Activated T-helper 1 cell treated with Interleukin-2 at 50 U/mL for 16 hours (primary cell): ENCODE results near the gene KRR1.
"Not testable (repeated sequence)": the region's sequence is repeated elsewhere in the genome, so short reads cannot be mapped to it uniquely, and the experiment has no call there.

ENCODE experiments used
- DNase-seq: peaks from one replicate; pipeline ENCODE4 v3.0.0-alpha.2; 2020; ENCODE audit warnings: low read depth

Gene KRR1

DNA sequence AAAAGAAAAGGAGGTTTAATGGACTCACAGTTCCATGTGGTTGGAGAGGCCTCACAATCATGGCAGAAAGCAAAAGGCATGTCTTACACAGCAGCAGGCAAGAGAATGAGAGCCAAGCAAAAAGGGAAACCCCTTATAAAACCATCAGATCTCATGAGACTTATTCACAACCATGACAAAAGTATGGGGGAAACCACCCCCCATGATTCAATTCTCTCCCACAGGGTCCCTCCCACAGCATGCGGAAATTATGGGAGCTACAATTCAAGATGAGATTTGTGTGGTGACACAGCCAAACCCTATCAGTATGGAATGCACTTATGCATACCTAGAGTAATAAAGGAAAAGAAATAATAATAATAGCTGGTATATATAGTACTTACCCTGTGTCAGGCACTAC, 35.3 kb downstream of the KRR1 start:
- DNase-seq = no peak

DNA sequence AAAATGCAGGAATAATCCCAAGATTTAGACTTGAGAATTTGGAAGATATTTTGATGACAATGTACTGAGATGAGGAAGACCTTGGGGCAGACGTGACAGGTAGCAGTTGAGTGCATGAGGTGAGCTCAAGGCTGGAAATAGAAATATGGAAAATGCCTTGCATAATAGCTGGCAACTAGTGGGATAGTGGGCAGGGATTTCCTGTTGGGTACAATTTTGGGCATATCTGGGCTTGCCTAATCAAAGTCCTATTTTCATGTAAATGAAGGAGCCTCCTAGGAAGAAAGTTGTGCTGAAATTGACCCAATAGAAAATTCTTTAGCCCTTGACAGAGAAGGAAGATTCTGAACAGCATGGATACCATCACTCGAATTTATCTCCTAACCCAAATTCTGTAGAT, 37.3 kb downstream of the KRR1 start:
- DNase-seq = no peak

DNA sequence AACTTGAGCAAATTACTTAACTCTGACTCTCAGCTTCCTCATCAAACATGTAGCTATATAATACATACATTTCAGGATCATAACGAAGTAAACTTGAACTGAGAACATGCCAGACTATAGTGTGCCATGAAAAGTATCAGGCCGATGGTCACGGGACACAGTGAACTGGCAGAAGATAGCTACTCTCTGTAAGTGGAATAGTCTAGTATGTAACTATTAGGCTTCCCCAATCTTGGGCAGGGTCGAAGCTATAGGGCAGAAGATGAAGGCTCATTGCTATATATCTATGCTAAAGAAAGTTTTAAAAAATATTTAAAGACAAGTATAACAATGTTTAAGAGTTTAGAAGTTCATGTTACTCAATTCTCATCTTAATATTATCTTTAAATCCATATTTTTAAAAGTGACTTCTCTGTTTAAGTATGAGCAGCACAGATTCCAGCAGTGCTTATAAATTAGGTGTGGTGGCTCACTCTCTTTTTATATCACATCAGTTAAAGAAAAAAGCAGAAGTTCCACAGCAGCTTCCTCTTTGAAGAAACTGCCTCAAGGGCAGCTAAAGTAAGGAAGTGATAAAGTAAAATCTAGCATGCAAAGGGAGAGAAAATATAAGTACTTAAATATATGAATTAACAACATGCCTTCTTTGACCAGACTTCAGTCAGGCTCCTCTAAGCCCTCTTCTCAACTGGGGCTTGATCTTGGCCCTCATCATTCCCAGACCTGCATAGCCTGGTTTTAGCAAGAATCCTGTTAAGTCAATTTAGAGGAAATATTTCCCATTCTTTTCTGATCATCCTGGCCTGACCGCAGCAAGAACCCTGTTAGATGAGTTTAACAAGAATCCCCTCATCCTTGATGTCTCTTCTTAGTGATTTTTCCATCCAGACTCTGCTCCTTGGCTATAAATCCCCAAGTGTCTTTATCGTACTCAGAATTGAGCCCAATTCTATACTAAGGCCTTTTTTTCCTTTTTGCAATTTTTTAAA, 39.2 kb downstream of the KRR1 start:
- DNase-seq = no peak

DNA sequence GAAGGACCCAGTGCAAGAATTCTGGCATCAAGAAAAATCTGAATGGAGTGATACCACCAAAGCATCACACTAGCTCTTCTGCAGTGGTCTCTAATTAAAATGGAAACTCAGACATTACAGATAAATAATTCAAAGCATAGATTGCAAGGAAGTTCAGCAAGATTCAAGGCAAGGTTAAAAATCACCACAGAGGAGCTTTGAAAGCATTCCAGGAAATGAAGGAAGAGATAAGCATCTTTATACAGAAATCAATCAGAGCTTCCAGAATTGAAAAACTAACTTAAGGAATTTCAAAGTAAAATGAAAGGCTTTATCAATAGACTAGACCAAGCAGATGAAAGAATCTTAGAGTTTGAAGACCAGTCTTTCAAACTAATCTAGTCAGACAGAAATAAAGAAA, 51.2 kb downstream of the KRR1 start:
- no peak for DNase-seq

DNA sequence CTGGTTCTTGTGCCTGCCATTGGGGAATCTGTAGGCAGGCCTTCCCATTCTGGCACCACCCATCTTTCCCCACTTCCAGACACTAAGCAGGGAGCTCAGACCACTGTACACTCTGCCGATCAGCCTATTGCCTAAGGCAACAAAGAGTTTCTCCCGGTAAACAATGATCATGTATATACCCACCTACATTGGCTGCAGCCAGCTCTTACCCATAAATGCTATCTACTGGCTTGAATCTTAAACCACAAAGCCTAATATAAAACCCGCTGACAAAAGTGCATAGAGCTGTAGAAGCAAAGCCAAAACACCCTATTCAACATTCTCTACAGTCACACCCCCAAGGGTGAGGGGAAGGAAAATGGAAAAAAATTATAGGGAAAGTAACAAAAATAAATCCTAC, 51.7 kb downstream of the KRR1 start:
- DNase-seq = no peak

DNA sequence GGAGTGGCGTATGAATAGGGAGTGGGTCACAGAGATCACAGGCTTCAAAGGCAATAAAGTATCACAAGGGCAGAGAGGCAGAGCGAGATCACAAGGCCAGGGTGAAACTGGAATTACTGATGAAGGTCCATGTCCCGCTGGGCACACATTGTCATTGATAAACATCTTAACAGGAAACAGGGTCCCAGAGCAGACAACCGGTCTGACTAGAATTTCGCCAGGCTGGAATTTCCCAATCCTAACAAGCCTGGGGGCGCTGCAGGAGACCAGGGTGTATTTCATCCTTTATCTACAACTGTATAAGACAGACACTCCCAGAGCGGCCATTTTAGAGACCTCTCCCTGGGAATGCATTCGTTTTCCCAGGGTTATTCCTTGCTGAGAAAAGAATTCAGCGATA, 53.5 kb downstream of the KRR1 start:
- not testable (repeated sequence) for DNase-seq

DNA sequence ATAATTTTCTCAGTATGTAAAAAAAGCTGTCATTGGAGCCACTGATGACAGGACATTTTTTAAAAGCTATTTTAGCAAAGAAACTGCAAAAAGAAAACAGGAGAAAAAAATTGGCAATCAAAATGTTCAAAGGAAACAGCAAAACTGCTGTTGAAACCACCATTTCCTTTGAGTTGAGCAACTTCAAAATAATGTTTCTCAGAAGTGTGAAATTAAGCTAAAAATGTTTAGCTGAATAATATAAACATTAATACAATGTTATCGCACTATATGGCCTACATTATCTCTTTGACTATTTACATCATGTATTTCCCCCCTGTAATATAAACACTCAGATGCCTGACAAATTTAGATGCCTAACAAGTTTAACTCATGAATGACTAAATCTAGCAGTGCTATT, 54.2 kb downstream of the KRR1 start:
- no peak for DNase-seq

DNA sequence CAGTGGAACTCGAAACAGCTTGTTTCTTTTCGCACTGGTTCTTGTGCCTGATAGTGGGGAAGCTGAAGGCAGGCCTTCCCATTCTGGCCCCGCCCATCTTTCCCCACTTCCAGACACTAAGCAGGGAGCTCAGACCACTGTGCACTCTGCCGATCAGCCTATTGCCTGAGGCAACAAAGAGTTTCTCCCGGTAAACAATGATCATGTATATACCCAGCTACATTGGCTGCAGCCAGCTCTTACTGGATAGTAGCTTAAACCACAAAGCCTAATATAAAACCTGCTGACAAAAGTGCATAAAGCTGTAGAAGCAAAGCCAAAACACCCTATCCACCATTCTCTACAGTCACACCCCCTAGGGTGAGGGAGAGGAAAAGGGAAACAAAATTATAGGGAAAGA, 55.6 kb downstream of the KRR1 start:
- no peak for DNase-seq

DNA sequence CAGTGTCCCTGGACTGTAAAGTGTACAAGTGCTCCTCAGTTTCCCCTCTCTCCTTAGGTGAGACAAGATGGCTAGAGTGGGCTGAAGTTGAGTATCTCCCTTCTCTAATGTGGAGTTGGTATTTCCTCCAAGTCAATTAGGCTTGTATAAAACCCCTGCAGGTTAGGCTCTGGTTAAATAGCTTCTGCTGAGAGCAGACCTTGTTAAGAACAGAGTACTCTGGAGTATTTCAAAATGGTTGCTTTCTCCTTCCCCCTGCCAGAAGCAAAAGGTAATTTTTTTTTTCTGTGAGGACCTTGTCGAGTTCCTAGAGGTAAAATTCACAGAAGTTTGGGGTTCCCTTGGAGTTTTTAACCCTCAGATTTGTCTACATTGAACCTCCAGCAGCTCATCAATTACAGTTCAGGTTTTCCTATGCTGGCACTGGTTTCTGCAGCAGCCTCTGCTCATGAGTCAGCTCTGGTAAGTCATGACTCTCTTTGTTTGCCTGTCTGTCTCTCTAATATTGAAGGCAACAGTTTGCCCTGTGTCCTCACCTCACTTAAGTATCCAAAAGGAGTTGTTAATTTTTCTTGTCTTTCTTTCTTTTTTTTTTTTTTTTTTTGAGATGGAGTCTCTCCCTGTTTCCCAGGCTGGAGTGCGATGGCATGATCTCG, 58.6 kb downstream of the KRR1 start:
- no peak for DNase-seq

DNA sequence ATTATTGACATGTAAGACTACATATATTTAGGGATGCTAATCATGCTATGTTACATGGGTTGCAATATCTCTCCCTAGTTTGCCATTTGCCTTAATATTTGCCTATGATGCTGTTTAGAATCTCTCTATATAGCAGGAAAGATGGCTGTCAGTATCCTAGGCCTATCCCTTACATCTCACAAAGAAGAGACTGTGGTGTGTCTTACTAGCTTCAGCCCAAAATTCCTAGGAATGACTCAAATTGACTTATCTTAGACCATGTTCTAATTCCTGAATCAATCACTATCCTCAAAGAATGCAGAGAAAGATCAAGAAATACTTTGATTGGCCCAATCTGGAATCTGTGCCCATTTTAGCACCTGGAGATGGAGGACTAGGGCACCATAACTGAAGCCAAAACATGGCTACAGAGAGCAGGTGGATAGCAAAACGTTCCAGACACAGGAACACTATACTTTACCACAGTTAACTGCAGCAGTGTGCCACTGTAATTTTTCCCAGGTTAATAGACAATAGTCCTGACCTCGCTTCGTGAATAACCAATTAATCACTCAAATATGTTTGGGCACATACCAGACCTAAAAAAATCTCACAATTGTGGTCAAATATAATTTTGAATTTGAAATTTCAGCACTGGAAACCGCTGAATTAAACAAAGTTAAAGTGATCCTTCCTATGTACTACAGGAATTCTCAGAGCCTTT, 63.6 kb downstream of the KRR1 start:
- DNase-seq = no peak

DNA sequence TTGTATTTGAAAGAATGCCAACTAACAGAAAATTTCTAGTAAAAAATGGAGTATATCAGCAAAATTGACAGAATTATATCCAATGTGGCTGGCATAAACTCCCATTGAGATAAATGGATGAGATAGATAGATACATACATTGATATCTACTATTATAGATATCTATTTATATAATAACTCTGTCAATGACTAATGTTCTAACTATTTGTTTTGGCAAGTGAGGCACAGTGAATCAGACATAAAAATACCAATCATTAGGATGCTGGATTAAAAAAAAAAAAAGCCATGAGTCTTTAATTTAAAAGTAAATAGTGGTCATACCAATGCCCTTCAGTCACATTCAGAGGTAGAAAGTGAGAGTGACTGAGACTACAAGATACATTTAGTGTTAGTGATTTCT, 64.6 kb downstream of the KRR1 start:
- no peak for DNase-seq

DNA sequence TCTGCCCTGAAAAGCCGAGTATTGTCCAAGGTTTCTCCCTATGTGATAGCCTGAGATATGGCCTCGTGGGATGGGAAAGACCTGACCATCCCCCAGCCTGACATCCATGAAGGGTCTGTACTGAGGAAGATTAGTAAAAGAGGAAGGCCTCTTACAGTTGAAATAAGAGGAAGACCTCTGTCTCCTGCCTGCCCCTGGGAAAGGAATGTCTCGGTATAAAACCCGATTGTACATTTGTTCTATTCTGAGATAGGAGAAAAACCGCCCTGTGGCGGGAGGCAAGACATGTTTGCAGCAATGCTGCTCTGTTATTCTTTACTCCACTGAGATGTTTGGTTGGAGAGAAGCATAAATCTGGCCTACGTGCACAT, 66.3 kb downstream of the KRR1 start:
- DNase-seq = not testable (repeated sequence)

DNA sequence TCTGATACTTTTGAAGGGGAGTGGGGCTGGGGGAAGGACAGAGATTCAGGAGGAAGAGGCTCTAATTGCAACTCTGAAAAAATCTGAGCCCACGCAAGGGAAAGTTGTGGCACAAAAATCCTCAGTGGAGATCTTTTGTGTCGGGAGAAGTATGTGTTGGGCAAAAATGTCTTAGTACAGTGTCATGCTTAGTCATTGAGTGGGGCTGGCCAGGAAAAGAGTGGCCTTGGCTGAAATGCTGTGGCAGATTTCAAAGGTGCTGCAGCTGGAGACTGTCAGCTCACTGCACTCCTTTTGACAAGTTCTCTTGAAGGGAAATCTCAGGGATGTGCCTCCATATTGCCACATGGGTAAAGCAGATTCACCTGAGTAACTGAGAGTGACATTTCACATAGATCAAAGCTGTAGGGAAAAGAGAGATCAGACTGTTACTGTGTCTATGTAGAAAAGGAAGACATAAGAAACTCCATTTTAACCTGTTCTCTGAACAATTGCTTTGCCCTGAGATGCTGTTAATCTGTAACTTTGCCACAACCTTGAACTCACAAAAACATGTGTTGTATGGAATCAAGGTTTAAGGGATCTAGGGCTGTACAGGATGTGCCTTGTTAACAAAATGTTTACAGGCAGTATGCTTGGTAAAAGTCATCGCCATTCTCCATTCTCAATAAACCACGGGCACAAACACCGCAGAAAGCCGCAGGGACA, 66.8 kb downstream of the KRR1 start:
- DNase-seq = no peak

DNA sequence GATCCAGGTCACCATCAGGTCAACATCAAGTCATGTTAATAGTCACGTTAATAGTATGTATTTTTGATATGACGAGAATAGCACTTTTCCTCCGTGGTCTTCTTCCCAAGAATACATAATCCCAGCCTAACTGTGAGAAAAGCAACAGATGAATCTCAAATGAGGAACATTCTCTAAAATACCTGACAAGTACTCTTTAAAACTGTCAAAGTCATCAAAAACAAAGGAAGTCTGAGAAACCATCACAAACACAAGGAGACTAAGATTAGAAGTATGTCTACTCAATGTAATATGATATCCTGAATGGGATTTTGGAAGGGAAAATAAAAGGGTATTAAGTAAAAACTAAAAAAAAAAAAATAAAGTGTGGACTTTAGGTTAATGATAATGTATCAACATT, 67.7 kb downstream of the KRR1 start:
- DNase-seq = no peak

DNA sequence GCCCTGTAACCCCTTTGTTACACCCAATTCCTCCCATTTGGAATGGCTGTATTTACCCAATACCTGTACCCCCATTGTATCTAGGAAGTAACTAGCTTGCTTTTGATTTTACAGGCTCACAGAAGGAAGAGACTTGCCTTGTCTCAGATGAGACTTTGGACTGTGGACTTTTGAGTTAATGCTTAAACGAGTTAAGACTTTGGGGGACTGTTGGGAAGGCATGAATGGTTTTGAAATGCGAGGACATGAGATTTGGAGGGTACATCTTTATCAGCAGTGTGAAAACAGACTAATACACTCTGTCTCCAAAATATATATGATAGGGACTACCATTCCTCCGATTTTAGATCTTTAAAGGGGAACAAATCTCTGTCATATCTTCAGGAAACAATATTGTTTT, 69.0 kb downstream of the KRR1 start:
- not testable (repeated sequence) for DNase-seq

DNA sequence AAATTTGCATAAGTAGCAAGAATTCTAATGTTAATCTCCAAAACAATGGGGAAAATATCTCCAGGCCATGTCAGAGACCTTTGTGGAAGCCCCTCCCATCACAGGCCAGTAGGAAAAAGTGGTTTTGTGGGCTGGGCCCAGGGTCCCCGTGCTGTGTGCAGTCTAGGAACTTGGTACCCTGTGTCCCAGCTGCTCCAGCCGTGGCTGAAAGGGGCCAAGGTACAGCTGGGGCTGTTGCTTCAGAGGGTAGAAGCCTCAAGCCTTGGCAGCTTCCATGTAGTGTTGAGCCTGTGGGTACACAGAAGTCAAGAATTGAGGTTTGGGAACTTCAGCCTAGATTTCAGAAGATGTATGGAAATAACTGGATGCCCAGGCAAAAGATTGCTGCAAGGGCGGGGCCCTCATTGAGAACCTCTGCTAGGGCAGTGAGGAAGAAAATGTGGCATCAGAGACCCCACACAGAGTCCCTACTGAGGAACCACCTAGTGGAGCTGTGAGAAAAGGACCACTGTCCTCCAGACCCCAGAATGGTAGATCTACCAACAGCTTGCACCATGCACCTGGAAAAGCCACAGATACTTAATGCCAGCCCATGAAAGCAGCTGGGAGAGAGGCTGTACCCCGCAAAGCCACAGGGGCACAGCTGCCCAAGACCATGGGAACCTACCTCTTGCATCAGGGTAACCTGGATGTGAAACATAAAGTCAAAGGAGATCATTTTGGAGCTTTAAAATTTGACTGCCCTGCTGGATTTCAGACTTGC, 69.5 kb downstream of the KRR1 start:
- DNase-seq = not testable (repeated sequence)
